Fibroblast of skin of left quadriceps (primary cell): ENCODE data around the gene FAM234A.
"Not testable (repeated sequence)": the region's sequence is repeated elsewhere in the genome, so short reads cannot be mapped to it uniquely, and the experiment has no call there.

Experiments
- DNase-seq, 2 experiments: peaks; one replicate each; pipeline ENCODE4 v3.0.0-alpha.2; 2013; ENCODE audit warnings: low read depth in 2 of 2

FAM234A gene

GRCh38 chr16:230949-231348, 3.7 kb upstream of the FAM234A start:
- no peak for DNase-seq

GRCh38 chr16:239948-240277, 5.3 kb downstream of the FAM234A start:
- DNase-seq = no peak

GRCh38 chr16:240559-240958, 5.9 kb downstream of the FAM234A start:
- DNase-seq = no peak

- DNase-seq = no peak
Measured at GRCh38 chr16:242281-242680, 7.7 kb downstream of the FAM234A start.

- no peak for DNase-seq
Measured at GRCh38 chr16:243348-243747, 8.7 kb downstream of the FAM234A start.

- no peak for DNase-seq
Measured at GRCh38 chr16:245105-245504, 10.5 kb downstream of the FAM234A start.

GRCh38 chr16:247027-247426, 12.4 kb downstream of the FAM234A start:
- DNase-seq = no peak

- no peak for DNase-seq
Measured at GRCh38 chr16:249431-249830, 14.8 kb downstream of the FAM234A start.

GRCh38 chr16:252366-253337, 18.0 kb downstream of the FAM234A start:
- no peak for DNase-seq

- no peak for DNase-seq
Measured at GRCh38 chr16:253833-254232, 19.2 kb downstream of the FAM234A start.

GRCh38 chr16:254461-254860, 19.8 kb downstream of the FAM234A start:
- DNase-seq = no peak

- DNase-seq = no peak
Measured at GRCh38 chr16:255183-255582, 20.6 kb downstream of the FAM234A start.

- not testable (repeated sequence) for DNase-seq
Measured at GRCh38 chr16:258091-258490, 23.5 kb downstream of the FAM234A start.

GRCh38 chr16:259226-259625, 24.6 kb downstream of the FAM234A start:
- no peak for DNase-seq

GRCh38 chr16:259814-260253, 25.2 kb downstream of the FAM234A start:
- DNase-seq = no peak

GRCh38 chr16:260326-260725, 25.7 kb downstream of the FAM234A start:
- DNase-seq = no peak

- no peak for DNase-seq
Measured at GRCh38 chr16:261031-261691, 26.5 kb downstream of the FAM234A start.

- DNase-seq = no peak
Measured at GRCh38 chr16:262121-262745, 27.6 kb downstream of the FAM234A start.

GRCh38 chr16:263182-263774, 28.7 kb downstream of the FAM234A start:
- no peak for DNase-seq

- no peak for DNase-seq
Measured at GRCh38 chr16:263944-264343, 29.3 kb downstream of the FAM234A start.

- DNase-seq = no peak
Measured at GRCh38 chr16:264440-264951, 29.9 kb downstream of the FAM234A start.

GRCh38 chr16:265002-265529, 30.4 kb downstream of the FAM234A start:
- no peak for DNase-seq
